Fibroblast of the aortic adventitia (primary cell): ENCODE measurements around the gene NELFA. TPM values are rescaled to one million over a fixed set of nuclear protein-coding genes. Genes with fewer than 3 reads are reported as not detected.

Source experiments
- DNase-seq: peaks from one replicate; pipeline ENCODE4 v3.0.0-alpha.2; 2010; ENCODE audit warnings: low read depth
- H3K4me3 ChIP-seq: 2 replicates; pipeline ENCODE4 v1.5.1; 2011; ENCODE audit warnings: low read depth, mild to moderate bottlenecking, control low read depth, low read length, moderate library complexity
- total RNA-seq: library from RNA; depleted of rRNA; stranded (reverse); fragments of >200 nt; gene quantifications from 2 replicates; pipeline ENCODE4 v1.2.3, GENCODE V29; 2012; ENCODE audit warnings: low replicate concordance
- TF ChIP-seq, protein P1 (sequence below): IDR thresholded peaks from 2 replicates; pipeline ENCODE4 v1.5.1; 2011; ENCODE audit warnings: mild to moderate bottlenecking, low read length, control low read depth, inconsistent platforms; ENCODE audit not compliant: insufficient read depth

The NELFA gene
- total RNA-seq, 1 donor, result 14.8 TPM

DNA sequence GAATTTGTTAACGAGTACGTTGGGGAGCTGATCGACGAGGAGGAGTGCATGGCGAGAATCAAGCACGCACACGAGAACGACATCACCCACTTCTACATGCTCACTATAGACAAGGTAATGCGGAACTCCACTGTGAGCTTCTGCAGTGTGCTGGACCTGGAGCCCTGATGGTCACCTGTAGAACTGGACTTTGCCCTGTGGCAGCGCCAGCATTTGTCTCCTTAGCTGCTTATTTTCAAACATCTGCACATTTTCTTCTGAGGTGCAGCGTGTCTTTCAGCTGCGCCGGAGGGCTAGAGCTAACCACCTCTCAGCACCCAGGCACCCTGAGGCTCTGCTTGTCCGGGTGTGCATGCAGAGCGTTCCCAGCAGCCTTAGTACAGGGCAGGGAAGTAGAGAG, 47.7 kb downstream of the NELFA start:
- TF ChIP-seq, protein P1, sequence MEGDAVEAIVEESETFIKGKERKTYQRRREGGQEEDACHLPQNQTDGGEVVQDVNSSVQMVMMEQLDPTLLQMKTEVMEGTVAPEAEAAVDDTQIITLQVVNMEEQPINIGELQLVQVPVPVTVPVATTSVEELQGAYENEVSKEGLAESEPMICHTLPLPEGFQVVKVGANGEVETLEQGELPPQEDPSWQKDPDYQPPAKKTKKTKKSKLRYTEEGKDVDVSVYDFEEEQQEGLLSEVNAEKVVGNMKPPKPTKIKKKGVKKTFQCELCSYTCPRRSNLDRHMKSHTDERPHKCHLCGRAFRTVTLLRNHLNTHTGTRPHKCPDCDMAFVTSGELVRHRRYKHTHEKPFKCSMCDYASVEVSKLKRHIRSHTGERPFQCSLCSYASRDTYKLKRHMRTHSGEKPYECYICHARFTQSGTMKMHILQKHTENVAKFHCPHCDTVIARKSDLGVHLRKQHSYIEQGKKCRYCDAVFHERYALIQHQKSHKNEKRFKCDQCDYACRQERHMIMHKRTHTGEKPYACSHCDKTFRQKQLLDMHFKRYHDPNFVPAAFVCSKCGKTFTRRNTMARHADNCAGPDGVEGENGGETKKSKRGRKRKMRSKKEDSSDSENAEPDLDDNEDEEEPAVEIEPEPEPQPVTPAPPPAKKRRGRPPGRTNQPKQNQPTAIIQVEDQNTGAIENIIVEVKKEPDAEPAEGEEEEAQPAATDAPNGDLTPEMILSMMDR, result no peak

DNA sequence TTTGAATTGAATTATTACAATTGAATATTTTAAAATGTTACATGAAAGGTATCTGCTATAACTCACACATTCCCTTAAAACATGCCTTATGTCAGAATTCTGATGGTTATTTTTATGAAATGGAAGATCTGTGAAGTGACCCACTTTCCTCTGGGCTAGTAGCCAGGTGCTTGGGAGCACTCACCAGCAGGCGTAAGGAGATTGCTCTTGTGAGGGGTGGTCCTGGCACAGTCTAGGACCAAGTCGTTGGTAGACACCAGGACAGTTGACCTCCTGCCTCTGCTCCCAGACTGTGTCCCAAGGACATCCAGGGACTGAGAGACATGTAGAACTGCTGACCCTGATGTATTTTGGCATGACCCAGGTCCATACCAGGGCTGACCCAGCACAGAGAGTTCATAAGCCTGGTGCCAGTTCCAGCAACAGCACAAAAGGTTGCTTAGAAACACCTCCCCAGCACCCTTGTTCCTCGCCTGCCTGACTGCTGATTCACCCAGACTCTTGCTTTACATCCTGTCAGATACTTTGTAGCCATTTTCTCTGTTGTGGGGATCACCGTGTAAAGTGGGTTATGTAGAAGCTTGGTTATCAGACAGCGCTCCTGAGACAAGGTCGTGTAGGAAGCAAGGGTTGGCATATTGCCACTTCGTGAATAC, 48.5 kb downstream of the NELFA start:
- H3K4me3 ChIP-seq, result no peak overlapping the region
- peak; percentile 12 for DNase-seq
- TF ChIP-seq, protein P1, result no peak

More for the DNA sequence above, 47.7 kb downstream of the NELFA start:
- H3K4me3 ChIP-seq, result no peak overlapping the region
- no peak for DNase-seq

GRCh38 chr4:1959104-1959384, 49.7 kb downstream of the NELFA start:
- no peak for DNase-seq
- no peak overlapping the region for H3K4me3 ChIP-seq
- TF ChIP-seq, protein P1, result no peak

- DNase-seq, result no peak
- no peak overlapping the region for H3K4me3 ChIP-seq
Measured at GRCh38 chr4:1958276-1959103, 50.3 kb downstream of the NELFA start.

DNA sequence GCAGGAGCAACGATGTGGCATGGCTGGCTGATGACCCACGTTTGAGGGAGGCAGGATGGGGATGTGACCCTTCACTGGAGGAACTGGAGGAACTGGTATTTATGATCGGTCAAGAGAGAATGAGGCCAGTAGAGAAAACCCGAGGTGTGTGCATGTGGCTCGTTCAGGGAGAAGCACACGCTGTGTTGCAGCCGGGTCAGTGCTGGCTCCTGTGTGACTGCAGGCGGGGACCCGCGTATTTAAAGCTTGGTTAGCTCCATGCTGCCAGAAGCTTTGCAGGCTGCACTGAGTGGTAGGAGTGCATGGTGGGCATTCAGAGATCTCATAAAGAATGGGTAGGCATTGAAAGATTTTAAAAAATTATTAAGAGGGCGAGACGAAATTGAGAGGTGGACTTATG, 52.1 kb downstream of the NELFA start:
- TF ChIP-seq, protein P1, result no peak
- H3K4me3 ChIP-seq, result no peak overlapping the region
- no peak for DNase-seq

More at GRCh38 chr4:1958276-1959103, 50.3 kb downstream of the NELFA start:
- TF ChIP-seq, protein P1, result no peak

DNA sequence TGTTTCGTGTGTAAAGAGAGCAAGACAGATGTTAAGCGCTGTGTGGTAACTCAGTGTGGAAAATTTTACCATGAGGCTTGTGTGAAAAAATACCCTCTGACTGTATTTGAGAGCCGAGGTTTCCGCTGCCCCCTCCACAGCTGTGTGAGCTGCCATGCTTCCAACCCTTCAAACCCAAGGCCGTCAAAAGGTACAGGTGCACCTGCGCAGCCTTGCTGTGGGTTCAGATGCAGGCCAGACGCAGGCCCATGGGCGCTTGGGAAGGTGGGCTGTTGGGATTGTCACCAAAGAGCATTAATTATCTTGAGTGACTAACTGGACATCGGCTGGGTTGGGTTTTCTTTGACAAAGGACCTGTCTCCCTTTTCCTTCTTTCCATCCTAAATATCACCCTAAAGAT, 55.4 kb downstream of the NELFA start:
- DNase-seq, result no peak
- no peak overlapping the region for H3K4me3 ChIP-seq
- TF ChIP-seq, protein P1, result no peak
